Central memory CD8-positive, alpha-beta T cell (primary cell): ENCODE measurements around the gene MMS19.

Source experiments
- ATAC-seq: fragments of 150-1000 bp; cut with Tn5 transposase; replicated peaks from 2 replicates; pipeline ENCODE4 v1.10.0; 2022; ENCODE audit warnings: mild to moderate bottlenecking, moderate FRiP score, moderate number of reproducible peaks; ENCODE audit not compliant: poor library complexity, severe bottlenecking; ENCODE audit errors: extremely low read depth
- DNase-seq, 2 donors: peaks; one replicate each; pipeline ENCODE4 v3.0.0; 2021; ENCODE audit warnings: low spot score in 2 of 2
- H3K27ac Mint-ChIP-seq: one replicate; pipeline ENCODE4 v1.8.0; 2022; ENCODE audit warnings: low read depth, mild to moderate bottlenecking, moderate library complexity, mixed read lengths
- H3K27me3 Mint-ChIP-seq: one replicate; pipeline ENCODE4 v1.8.0; 2022; ENCODE audit warnings: mixed read lengths
- H3K36me3 Mint-ChIP-seq: one replicate; pipeline ENCODE4 v1.8.0; 2022; ENCODE audit warnings: mild to moderate bottlenecking, moderate library complexity, mixed read lengths; ENCODE audit not compliant: insufficient read depth
- H3K4me1 Mint-ChIP-seq: one replicate; pipeline ENCODE4 v1.8.0; 2022; ENCODE audit warnings: mixed read lengths
- H3K4me3 Mint-ChIP-seq: one replicate; pipeline ENCODE4 v1.8.0; 2022; ENCODE audit warnings: mild to moderate bottlenecking, moderate library complexity, mixed read lengths
- H3K9me3 Mint-ChIP-seq: one replicate; pipeline ENCODE4 v1.8.0; 2022; ENCODE audit warnings: mixed read lengths

Gene MMS19

DNA sequence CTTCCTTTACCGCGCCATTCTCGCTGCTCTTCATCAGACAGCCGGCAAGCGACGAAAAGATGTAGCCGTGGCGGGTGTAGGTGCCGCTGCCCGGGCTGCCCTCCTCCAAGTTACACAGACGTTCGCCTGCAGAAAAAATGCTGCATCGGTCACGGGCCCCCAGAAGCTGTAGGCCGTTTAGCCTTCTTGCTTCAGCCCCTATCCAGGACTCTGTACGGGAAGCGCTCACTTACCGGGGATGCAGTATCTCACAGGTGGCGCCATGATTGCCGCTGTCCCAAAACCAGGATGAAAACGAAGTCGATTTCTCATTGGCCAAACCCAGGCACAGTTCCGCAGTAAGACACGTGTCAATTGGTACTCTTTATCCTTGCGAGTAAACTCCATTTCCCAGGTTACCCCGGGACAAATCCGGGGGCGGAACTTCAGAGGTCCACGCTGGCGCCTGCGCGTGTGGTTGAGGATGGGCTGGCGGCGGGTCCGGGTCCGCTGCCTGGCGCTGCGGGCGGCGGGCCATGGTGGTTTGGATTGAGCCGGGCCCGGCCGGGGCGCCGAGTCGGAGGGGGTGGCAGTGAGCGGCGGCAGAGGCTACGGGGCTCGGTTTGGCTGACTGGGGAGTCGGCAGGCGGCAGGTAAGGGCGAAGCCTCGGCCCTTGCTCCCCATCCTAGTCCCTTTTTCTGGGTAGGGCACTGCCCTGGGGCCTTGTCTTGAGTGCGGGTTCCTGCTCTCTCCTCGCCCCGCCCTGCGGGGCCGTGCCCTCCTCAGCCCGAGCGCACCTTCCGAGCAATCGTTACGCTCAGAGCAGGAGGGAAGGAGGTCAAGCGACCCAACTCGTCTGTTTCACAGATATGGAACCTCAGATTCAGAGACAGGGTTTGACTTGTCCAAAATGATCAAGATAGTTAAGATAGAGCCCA is 52.2 kb downstream of the MMS19 start, which contains the start of the genes EXOSC1 and ZDHHC16:
TSS of gene EXOSC1 (minus strand) at position 285 of the 918 bp plus-strand sequence. CDS start at position 264, 21 bp downstream.
TSS of gene ZDHHC16 (plus strand) at position 454 of the 918 bp plus-strand sequence. CDS start 5,501 bp downstream, outside the sequence.
- H3K27ac Mint-ChIP-seq, result peak within 1 kb of the TSS; percentile 93
- H3K4me3 Mint-ChIP-seq, result peak within 1 kb of the TSS; percentile 98
- ATAC-seq (peak; percentile 98), DNase-seq (peak; percentile 71 to 81)
- H3K36me3 Mint-ChIP-seq, result peaks cover 21% of the 10 kb centered on the region
- H3K4me1 Mint-ChIP-seq, result peaks cover 52% of the 10 kb centered on the region
- H3K27me3 Mint-ChIP-seq, result no peaks in the 10 kb centered on the region
- no peaks in the 10 kb centered on the region for H3K9me3 Mint-ChIP-seq

DNA sequence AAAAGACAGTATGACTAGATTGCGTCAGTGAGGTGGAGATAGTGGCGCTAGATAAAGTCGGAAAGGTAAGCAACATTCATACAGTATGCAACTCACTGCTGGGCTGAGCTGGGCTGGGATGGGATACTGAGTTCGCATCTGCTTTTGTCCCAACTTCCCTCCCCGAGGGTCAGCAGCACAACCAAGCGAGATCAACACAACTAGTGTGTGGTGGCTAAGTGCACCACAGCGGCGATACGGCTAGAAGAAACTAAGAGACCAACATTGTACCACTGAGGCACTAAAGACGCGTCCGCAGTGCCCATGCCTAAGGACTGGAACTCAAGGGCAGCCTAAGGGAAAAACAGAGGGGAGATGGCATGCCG is 52.9 kb downstream of the MMS19 start:
- H3K9me3 Mint-ChIP-seq, result no peaks in the 10 kb centered on the region
- H3K27ac Mint-ChIP-seq, result peak overlapping the region; percentile 93
- peaks cover 27% of the 10 kb centered on the region for H3K36me3 Mint-ChIP-seq
- DNase-seq, result no peak
- H3K27me3 Mint-ChIP-seq, result no peaks in the 10 kb centered on the region
- H3K4me1 Mint-ChIP-seq, result peaks cover 46% of the 10 kb centered on the region
- ATAC-seq, result peak; percentile 1
- H3K4me3 Mint-ChIP-seq, result peak overlapping the region; percentile 98

DNA sequence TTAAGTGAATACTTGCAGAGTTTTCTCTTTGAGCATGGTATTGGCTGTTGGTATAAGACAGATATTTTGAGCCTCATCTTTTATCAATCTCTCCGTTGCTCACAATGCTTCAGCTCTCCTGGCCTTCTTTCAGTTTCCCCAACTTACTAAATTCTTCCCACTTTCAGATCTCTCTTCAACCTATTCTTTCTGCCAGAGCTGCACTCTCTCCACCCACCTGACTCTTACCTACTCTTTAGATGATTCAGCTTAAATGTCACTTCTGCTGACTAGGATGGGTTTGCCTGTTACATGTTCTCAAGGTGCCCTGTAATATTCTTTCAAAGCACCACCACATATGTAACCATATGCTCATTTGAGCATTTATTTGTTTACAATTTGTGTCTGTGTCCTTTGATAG is 54.0 kb downstream of the MMS19 start:
- H3K27ac Mint-ChIP-seq, result peak overlapping the region; percentile 93

DNA sequence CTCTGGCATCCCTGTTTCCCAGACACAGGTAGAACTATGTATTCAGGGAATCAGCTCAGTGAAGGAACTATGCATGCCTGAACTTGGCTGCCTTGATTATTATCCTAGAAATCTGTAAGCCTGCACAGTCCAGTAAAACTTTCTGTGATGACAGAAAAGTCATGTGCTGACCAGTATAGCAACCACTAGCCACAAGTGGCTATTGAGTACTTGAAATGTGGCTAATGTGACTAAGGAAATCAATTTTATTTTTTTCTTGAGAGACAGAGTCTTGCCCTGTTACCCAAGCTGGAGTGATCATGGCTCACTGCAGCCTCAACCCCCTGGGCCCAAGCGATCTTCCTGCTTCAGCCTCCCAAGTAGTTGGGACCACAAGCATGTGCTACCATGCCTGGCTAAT is 55.9 kb downstream of the MMS19 start:
- DNase-seq (no peak), ATAC-seq (no peak)
- Mint-ChIP-seq H3K27ac (no peak overlapping the region), H3K4me3 (no peak overlapping the region), H3K27me3 (no peaks in the 10 kb centered on the region), H3K4me1 (peaks cover 28% of the 10 kb centered on the region), H3K9me3 (no peaks in the 10 kb centered on the region), H3K36me3 (peaks cover 46% of the 10 kb centered on the region)

More for the DNA sequence above, 54.0 kb downstream of the MMS19 start:
- H3K4me3 Mint-ChIP-seq, result no peak overlapping the region
- H3K27me3 Mint-ChIP-seq, result no peaks in the 10 kb centered on the region
- no peak for DNase-seq
- H3K4me1 Mint-ChIP-seq, result peaks cover 42% of the 10 kb centered on the region
- no peaks in the 10 kb centered on the region for H3K9me3 Mint-ChIP-seq
- peaks cover 34% of the 10 kb centered on the region for H3K36me3 Mint-ChIP-seq
- no peak for ATAC-seq

DNA sequence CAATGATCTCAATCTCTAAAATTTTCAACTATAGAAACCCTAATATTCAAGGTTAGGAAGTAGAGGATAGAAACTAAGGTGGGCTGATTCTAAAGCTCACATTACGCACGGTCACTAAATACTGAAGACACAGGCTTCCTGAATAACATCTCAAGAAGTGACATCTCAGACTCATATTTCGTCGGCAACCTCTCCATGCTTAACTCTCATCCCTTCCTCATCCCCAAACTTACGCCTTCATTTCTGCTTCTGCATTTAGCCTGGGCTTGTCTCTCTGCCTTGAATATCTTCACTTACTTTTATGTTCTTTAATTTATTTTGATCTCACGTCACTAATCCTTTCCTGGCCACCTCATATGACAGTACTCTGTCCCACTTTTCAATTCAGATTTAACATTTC is 63.0 kb downstream of the MMS19 start:
- ATAC-seq, result no peak
- Mint-ChIP-seq H3K9me3 (no peaks in the 10 kb centered on the region), H3K27me3 (no peaks in the 10 kb centered on the region), H3K36me3 (peaks cover 63% of the 10 kb centered on the region), H3K4me3 (no peak overlapping the region), H3K27ac (peak overlapping the region; percentile 27), H3K4me1 (no peaks in the 10 kb centered on the region)
- DNase-seq, result no peak

DNA sequence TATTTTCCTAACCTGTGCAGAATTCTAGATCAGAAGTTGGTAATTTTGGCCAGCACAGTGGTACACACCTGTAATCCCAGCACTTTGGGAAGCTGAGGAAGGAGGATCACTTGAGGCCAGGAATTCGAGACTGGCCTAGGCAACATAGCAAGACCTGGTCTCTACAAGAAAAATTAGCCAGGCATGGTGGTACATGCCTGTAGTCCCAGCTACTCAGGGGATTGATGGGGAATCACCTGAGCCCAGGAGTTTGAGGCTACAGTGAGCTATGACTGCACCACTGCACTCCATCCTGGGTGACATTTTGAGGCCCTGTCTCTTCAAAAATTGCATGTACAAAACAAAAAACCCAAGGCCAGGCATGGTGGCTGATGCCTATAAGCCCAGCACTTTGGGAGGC is 63.7 kb downstream of the MMS19 start:
- Mint-ChIP-seq H3K9me3 (no peaks in the 10 kb centered on the region), H3K27me3 (no peaks in the 10 kb centered on the region), H3K36me3 (peaks cover 65% of the 10 kb centered on the region), H3K27ac (no peak overlapping the region), H3K4me3 (no peak overlapping the region), H3K4me1 (no peaks in the 10 kb centered on the region)
- DNase-seq (no peak), ATAC-seq (no peak)

DNA sequence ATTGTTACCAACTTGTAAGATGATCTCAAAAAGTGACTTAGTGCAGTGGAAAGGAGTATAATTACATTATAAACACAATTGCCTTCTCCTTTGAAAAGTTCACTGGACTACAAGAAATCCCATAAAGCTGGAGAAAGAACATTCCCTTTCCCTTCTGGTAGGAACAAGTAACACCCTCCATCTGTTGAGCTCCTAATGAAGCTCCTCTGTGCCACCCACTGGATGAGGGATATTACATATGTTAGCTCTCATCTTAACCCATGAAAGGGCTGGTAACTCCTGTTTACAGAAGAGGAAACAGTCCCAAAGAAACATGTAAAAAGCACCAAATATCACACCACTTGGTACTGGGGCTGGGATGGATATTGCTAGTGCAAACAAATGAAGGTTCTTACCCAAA is 64.2 kb downstream of the MMS19 start:
- DNase-seq (no peak), ATAC-seq (no peak)
- peaks cover 61% of the 10 kb centered on the region for H3K36me3 Mint-ChIP-seq
- no peaks in the 10 kb centered on the region for H3K9me3 Mint-ChIP-seq
- H3K4me3 Mint-ChIP-seq, result no peak overlapping the region
- H3K27me3 Mint-ChIP-seq, result no peaks in the 10 kb centered on the region
- H3K27ac Mint-ChIP-seq, result no peak overlapping the region
- no peaks in the 10 kb centered on the region for H3K4me1 Mint-ChIP-seq

DNA sequence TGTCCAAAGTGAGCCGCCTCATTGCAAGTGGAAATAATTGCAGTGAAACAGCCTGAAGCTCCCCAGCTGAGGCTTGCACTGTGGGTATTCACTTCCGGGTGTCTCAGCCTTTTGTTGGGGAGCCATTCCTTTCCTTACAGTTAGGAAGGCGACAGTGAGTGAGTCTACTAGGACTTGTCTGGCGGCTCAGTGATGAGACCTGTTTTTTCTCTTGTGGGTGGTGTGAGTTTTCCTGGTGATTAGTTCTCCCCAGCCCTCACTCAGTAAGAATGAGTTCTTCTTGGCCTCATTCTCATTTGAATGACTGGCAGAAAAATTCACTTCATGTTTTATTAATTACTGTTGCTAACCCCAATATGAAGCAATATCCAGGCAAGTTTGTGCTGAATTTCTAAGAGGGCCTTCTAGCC is 69.6 kb downstream of the MMS19 start:
- H3K27me3 Mint-ChIP-seq, result no peaks in the 10 kb centered on the region
- peak overlapping the region; percentile 88 for H3K4me3 Mint-ChIP-seq
- H3K36me3 Mint-ChIP-seq, result peaks cover 42% of the 10 kb centered on the region
- ATAC-seq (no peak), DNase-seq (no peak)
- no peaks in the 10 kb centered on the region for H3K9me3 Mint-ChIP-seq
- peaks cover 30% of the 10 kb centered on the region for H3K4me1 Mint-ChIP-seq
- peak overlapping the region; percentile 55 for H3K27ac Mint-ChIP-seq

DNA sequence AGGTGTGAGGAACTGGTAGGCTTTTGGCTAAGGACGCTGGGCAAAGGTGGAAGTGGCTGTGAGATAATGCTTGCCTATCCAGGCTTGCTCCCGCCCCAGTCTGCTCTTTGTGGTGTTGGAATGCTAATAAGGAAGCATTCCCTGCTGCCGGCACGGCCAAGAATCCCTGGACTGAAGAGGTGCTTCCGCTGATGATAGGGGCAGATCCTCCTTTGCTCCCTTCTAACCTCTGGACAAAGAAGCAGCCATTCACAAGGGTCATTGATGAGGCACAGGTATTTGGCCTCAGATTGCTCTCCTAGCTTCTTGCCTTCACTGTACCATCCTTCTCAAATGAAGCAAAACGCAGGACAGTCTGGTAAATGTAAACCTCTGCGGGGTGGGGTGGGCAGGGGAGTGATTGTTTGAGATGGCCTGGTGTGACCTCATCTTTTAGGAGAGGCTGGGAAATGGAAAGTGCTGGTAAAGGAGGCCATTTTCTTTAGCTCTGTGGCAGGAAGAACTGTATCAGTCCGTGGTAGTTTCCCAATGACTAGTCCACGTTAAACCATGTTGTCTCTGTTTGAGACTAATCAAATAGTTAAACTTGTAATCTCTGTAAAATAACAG is 70.5 kb downstream of the MMS19 start:
- no peak for ATAC-seq
- DNase-seq, result no peak

DNA sequence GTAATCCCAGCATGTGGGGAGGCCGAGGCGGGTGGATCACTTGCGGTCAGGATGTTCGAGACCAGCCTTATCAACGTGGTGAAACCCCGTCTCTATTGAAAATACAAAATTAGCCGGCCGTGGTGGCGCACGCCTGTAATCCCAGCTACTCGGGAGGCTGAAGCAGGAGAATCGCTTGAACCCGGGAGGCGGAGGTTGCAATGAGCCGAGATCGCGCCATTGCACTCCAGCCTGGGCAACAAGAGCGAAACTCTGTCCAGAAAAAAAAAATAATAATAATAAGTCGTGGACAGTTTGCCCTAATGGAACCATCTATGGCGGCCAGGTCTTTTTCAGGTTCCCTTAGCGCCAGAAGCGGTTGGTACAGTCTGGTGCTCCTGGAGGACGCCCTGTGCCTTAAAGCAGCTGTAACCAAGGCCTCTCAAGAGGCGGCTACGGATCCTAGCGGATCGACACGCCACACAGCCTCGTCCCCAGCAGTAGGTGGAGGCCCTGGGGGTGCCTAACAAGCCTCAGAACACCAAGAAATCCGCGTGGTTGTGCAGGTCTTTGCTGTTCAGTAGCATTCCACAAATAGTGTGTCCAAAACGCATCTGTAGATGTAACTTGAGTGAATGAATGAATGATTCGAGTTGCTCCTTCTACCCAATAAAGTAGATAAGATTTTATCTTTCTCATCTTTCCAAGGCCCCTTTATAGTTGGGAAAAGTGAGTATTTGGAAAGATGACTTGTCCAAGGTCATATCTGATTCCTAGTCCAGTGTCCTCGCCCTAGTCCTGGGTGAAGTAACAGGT is 71.2 kb downstream of the MMS19 start:
- Mint-ChIP-seq H3K36me3 (peaks cover 42% of the 10 kb centered on the region), H3K4me1 (peaks cover 30% of the 10 kb centered on the region), H3K9me3 (no peaks in the 10 kb centered on the region), H3K4me3 (peak overlapping the region; percentile 88), H3K27me3 (no peaks in the 10 kb centered on the region), H3K27ac (peak overlapping the region; percentile 95)
- ATAC-seq (no peak), DNase-seq (no peak)

More for the DNA sequence above, 70.5 kb downstream of the MMS19 start:
- Mint-ChIP-seq H3K9me3 (no peaks in the 10 kb centered on the region), H3K4me1 (peaks cover 30% of the 10 kb centered on the region), H3K4me3 (peak overlapping the region; percentile 88), H3K27ac (peak overlapping the region; percentile 55), H3K27me3 (no peaks in the 10 kb centered on the region), H3K36me3 (peaks cover 45% of the 10 kb centered on the region)

DNA sequence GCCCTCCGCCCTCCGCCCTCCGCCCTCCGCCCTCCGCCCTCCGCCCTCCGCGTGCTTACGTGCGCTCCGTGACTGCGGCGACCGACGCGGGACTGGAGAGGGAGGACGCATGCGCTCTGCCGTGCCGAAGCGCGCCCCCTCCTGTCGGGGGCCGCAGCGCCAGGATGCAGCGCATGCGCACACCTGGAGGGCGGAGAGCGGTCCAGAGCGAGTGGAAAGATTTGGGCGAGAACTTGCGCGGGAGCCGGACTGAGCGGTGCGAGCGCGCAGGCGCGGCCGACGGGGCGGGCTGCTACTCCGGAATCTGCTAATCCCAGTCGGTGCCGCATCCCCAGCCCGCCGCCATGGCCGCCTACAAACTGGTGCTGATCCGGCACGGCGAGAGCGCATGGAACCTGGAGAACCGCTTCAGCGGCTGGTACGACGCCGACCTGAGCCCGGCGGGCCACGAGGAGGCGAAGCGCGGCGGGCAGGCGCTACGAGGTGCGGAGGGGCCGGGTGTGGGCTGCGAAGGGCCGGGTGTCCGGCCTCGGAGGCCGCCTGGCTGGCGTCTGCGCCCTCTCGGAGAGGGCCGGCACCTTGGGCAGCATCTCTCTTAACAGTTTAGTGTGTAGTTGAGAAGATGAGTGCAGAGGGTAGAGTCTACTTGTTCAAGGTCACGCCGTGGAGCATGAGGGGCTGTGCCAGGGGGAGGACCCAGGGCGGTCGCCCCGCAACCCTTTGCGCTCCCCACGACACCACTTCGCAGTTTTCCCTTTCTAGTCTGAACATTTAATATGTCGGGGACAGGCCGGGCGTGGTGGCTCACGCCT is 72.1 kb downstream of the MMS19 start, which contains the start of gene PGAM1:
TSS of gene PGAM1 (plus strand) at position 228 of the 812 bp plus-strand sequence. CDS start at position 345, 117 bp downstream.
- H3K36me3 Mint-ChIP-seq, result peaks cover 35% of the 10 kb centered on the region
- H3K9me3 Mint-ChIP-seq, result no peaks in the 10 kb centered on the region
- DNase-seq (peak; percentile 90 to 94), ATAC-seq (peak; percentile 85)
- peaks cover 30% of the 10 kb centered on the region for H3K4me1 Mint-ChIP-seq
- H3K27ac Mint-ChIP-seq, result peak within 1 kb of the TSS; percentile 95
- H3K27me3 Mint-ChIP-seq, result no peaks in the 10 kb centered on the region
- H3K4me3 Mint-ChIP-seq, result peak within 1 kb of the TSS; percentile 88
